Omental fat pad (tissue), 4 donors: Measurements from ENCODE around the gene CXCL12. TPM values are rescaled to one million over a fixed set of nuclear protein-coding genes. Genes with fewer than 3 reads are reported as not detected.

ENCODE experiments used
- ATAC-seq: fragments of 150-250 bp; one replicate; pipeline ENCODE4 v1.9.1; 2016; ENCODE audit warnings: mild to moderate bottlenecking, moderate library complexity; ENCODE audit not compliant: low FRiP score
- DNase-seq: peaks from one replicate; pipeline ENCODE4 v3.0.0-alpha.2; 2019; ENCODE audit warnings: low spot score
- total RNA-seq, 4 donors: library from RNA; depleted of rRNA; stranded (reverse); fragments of >200 nt; gene quantifications; one replicate each; pipeline ENCODE4 v1.1.0, GENCODE V29; 2016
- TF ChIP-seq, protein P1 (sequence below), 3 donors: fragments of 450-650 bp; IDR thresholded peaks; one replicate each; pipeline ENCODE4 v1.5.1; 2016 to 2017; ENCODE audit warnings: antibody characterized with exemption in 3 of 3, mild to moderate bottlenecking in 3 of 3, moderate library complexity in 2 of 3

CXCL12 gene
- total RNA-seq, 4 donors from 2014 or later = 53.4 to 277 (median 117) TPM

DNA sequence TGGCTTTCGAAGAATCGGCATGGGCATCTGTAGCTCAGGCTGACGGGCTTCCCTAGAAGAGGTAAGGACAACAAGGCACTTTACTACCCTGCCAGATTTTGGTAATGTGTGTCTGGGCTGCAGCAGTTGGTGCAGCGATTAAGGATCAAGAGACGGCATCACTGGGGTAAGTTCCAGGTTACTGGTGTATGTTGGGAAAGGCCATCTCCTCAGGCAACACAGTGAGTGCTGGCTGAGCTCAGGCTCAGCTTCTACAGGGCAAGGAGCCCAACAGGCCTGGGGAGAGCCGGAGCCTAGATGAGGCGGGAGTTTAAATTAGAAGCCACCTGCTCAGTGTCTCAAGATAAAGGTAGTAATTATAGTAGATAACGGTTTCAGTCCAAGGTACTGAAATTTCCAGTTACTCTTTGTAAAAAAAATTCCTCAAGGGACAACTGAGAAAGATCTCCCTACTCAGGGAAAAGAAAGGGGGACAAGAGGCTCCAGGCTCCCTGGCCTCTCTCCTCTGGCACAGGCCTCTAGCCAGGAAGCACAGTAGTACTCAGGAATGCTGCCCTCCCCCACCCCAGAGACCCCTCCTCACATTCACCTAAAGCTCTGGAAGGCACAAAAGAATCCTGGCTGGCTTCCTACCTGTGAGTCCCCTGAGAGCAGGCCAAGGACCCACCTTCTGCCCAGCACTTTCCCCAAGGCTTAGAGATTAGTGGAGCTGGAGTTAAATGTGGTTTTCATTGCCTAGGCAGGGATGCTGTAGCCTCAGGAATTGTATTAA lies 3.9 kb downstream of the CXCL12 start:
- no peak for DNase-seq
- no peak for ATAC-seq
- TF ChIP-seq, protein P1, sequence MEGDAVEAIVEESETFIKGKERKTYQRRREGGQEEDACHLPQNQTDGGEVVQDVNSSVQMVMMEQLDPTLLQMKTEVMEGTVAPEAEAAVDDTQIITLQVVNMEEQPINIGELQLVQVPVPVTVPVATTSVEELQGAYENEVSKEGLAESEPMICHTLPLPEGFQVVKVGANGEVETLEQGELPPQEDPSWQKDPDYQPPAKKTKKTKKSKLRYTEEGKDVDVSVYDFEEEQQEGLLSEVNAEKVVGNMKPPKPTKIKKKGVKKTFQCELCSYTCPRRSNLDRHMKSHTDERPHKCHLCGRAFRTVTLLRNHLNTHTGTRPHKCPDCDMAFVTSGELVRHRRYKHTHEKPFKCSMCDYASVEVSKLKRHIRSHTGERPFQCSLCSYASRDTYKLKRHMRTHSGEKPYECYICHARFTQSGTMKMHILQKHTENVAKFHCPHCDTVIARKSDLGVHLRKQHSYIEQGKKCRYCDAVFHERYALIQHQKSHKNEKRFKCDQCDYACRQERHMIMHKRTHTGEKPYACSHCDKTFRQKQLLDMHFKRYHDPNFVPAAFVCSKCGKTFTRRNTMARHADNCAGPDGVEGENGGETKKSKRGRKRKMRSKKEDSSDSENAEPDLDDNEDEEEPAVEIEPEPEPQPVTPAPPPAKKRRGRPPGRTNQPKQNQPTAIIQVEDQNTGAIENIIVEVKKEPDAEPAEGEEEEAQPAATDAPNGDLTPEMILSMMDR (IDR thresholded peaks at IDR 0.05) = no peak

DNA sequence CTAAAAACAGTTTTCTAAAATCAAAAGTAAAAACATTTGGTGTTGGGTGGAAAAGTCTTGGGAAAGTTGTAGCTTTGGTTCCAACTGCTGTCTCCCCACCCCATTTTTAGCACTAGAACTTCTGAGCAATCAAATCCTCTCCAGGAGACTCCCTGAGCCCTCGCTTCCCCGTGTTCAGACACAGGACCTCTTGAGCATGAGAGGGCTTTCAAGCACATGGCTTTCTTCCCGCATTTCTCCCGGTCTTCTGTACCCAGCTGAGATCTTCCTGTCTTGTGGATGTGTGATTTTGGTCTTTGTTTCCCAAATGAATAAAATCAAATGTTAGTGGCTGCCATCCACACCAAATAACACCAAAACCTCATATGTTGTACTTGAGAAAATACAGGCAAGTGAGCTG lies 5.0 kb downstream of the CXCL12 start:
- ATAC-seq = no peak
- no peak for DNase-seq
- TF ChIP-seq, protein P1 (IDR thresholded peaks at IDR 0.05) = no peak

DNA sequence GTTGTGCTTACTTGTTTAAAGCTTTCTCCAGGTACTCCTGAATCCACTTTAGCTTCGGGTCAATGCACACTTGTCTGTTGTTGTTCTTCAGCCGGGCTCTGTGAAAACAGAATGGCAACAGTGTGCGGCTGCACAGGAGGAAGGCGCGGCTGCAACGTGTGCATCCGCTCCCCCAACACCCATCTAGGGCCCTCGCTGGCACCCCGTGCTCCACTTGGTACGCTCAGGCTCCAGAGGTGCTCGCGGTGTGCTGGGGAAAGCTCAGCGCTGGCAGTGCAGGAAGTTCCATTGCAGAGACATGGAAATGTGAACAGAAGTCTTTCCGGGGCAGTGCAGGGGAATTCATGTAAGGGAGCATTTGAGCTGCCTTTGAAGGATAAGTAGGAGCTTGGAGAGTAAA lies 6.3 kb downstream of the CXCL12 start:
- no peak for DNase-seq
- ATAC-seq = no peak
- TF ChIP-seq, protein P1 (IDR thresholded peaks at IDR 0.05) = no peak

DNA sequence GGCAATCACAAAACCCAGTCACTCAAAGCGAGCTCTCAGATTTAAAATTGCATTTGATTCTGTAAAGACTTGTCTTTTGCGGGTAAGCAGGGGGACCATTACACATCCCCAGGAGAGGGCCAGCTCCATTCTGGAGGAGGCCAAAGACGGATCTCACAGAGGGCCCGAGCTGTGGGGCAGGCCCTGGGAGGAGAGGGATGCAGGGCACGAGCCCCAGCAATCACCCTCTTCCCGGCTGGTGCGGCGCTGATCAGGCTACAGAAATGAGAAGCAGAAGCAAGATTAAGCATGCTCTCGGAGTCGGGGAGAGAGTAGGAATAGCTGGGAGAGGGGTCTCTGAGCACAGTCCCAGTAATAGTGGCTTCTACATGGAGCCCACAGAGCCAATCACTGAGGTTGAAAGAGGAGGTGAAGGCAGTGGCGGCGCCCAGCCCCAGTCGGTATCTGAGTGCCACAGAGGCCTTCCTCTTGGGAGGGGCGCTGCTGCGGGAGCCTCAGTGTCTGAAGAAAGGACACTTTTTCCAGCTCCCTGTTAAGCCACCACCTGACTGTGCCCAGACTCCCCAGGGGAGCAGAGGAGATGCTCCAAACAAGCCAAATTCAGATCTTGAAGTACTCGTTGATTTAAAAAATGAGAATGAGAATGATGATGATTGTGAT lies 7.1 kb downstream of the CXCL12 start:
- DNase-seq (no peak), ATAC-seq (no peak)

DNA sequence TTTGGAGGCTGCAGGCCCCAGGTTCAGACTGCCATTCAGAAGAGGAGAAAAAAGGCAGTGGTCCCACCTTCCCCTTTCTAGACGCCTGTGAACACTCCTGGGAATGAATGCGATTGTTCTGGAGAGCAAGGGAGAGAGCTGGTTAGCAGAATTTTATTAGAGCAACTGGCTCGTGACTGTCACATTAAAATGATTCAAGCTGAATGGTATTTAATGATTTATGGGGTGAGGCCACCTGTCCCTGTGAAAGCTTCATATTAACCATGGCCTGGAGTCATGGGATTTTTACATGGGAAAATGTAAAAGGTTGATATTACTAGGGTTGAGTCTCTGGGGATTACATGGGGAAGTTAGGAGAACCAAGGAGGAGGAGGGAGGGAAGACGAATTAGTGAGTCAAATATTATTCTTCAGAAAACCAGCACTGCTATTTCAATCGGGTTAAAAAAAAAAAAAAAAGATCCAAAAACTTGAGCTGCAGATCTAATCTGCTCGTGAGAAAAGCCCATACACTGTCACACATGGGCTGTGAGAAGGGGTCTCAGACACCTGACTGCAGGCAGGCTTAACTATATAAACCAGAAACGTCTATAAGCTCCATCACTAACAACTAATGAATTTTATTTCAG lies 8.3 kb downstream of the CXCL12 start:
- TF ChIP-seq, protein P1 (IDR thresholded peaks at IDR 0.05) = no peak
- DNase-seq = no peak
- no peak for ATAC-seq

More for the DNA sequence above, 7.1 kb downstream of the CXCL12 start:
- TF ChIP-seq, protein P1 (IDR thresholded peaks at IDR 0.05) = no peak

DNA sequence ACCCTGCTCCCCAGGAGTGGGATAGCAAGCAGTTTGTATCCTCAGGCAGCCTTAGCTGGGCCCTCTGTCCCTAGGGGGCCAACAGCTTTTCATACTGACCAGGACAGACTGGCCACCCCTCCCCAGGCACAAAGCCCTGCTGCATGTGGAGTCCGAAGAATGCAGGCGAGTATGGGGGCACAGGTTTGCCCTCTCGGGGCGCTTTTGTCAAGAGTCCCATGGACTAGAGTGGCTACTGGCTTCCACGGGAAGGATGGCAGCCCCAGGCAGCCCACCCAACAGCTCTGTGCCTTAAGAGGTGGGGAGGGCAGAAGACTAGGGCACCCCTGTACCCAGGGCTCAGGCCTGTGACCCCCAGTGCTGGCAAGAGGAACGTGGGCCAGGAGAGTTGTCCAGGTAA lies 10.7 kb downstream of the CXCL12 start:
- no peak for DNase-seq
- no peak for ATAC-seq
- TF ChIP-seq, protein P1 (IDR thresholded peaks at IDR 0.05) = no peak
